Trophoblast cell (in vitro differentiated cells and primary cell): ENCODE data around the gene SMURF2.

Source experiments
- DNase-seq, 2 donors: peaks; one replicate each; pipeline ENCODE4 v3.0.0-alpha.2; 2016
- H2AFZ ChIP-seq: 2 replicates; pipeline ENCODE4 v1.6.1; 2013; ENCODE audit warnings: low read length, moderate library complexity, mild to moderate bottlenecking; ENCODE audit not compliant: insufficient read depth, poor library complexity
- H2AK5ac ChIP-seq: 2 replicates; pipeline ENCODE4 v1.6.1; 2013; ENCODE audit warnings: mild to moderate bottlenecking, low read length
- H2BK120ac ChIP-seq: 2 replicates; pipeline ENCODE4 v1.6.1; 2013; ENCODE audit warnings: low read length, mild to moderate bottlenecking, moderate library complexity; ENCODE audit not compliant: insufficient read depth, poor library complexity
- H2BK12ac ChIP-seq: 2 replicates; pipeline ENCODE4 v1.6.1; 2013; ENCODE audit warnings: mild to moderate bottlenecking, low read length, moderate library complexity
- H2BK5ac ChIP-seq: 2 replicates; pipeline ENCODE4 v1.6.1; 2013; ENCODE audit warnings: low read length, low read depth, moderate library complexity, mild to moderate bottlenecking; ENCODE audit not compliant: poor library complexity
- H3K14ac ChIP-seq: 2 replicates; pipeline ENCODE4 v1.6.1; 2013; ENCODE audit warnings: mild to moderate bottlenecking, low read length
- H3K18ac ChIP-seq: 2 replicates; pipeline ENCODE4 v1.6.1; 2013; ENCODE audit warnings: mild to moderate bottlenecking, low read length
- H3K23ac ChIP-seq: 2 replicates; pipeline ENCODE4 v1.6.1; 2013; ENCODE audit warnings: low read length
- H3K27ac ChIP-seq: 2 replicates; pipeline ENCODE4 v1.5.1; 2013; ENCODE audit warnings: low read depth, mild to moderate bottlenecking, inconsistent platforms, low read length, moderate library complexity
- H3K27me3 ChIP-seq: 2 replicates; pipeline ENCODE4 v1.6.1; 2013; ENCODE audit warnings: inconsistent platforms, mild to moderate bottlenecking, low read length, moderate library complexity; ENCODE audit not compliant: insufficient read depth
- H3K36me3 ChIP-seq, 2 experiments: 1 replicate in 1 of 2; 2 replicates in 1 of 2; pipeline ENCODE4 v1.6.1; 2013; ENCODE audit warnings: low read length in 2 of 2, mild to moderate bottlenecking in 2 of 2, moderate library complexity in 1 of 2; ENCODE audit not compliant: insufficient read depth in 2 of 2, control insufficient read depth in 1 of 2
- H3K4ac ChIP-seq: 2 replicates; pipeline ENCODE4 v1.6.1; 2013; ENCODE audit warnings: low read depth, mild to moderate bottlenecking, low read length, moderate library complexity
- H3K4me1 ChIP-seq, 2 experiments: 1 replicate in 1 of 2; 2 replicates in 1 of 2; pipeline ENCODE4 v1.6.1; 2013; ENCODE audit warnings: low read length in 2 of 2, mild to moderate bottlenecking in 2 of 2, moderate library complexity in 1 of 2; ENCODE audit not compliant: insufficient read depth in 2 of 2, control insufficient read depth in 1 of 2
- H3K4me2 ChIP-seq: 2 replicates; pipeline ENCODE4 v1.6.1; 2013; ENCODE audit warnings: inconsistent platforms, mild to moderate bottlenecking, low read length, moderate library complexity
- H3K4me3 ChIP-seq: 2 replicates; pipeline ENCODE4 v1.5.1; 2013; ENCODE audit warnings: mild to moderate bottlenecking, low read depth, low read length, inconsistent platforms
- H3K79me1 ChIP-seq: one replicate; pipeline ENCODE4 v1.6.1; 2013; ENCODE audit warnings: low read length
- H3K79me2 ChIP-seq: 2 replicates; pipeline ENCODE4 v1.6.1; 2013; ENCODE audit warnings: low read length, mild to moderate bottlenecking; ENCODE audit not compliant: control insufficient read depth, insufficient read depth, poor library complexity
- H3K9ac ChIP-seq: 2 replicates; pipeline ENCODE4 v1.6.1; 2013; ENCODE audit warnings: mild to moderate bottlenecking, low read length
- H3K9me3 ChIP-seq: 2 replicates; pipeline ENCODE4 v1.6.1; 2013; ENCODE audit warnings: low read depth, mild to moderate bottlenecking, control low read depth, inconsistent platforms, low read length; ENCODE audit not compliant: insufficient read depth
- H4K12ac ChIP-seq: 2 replicates; pipeline ENCODE4 v1.6.1; 2013; ENCODE audit warnings: low read depth, mild to moderate bottlenecking, low read length, moderate library complexity
- H4K8ac ChIP-seq: 2 replicates; pipeline ENCODE4 v1.6.1; 2013; ENCODE audit warnings: low read depth, mild to moderate bottlenecking, low read length, moderate library complexity
- H4K91ac ChIP-seq: one replicate; pipeline ENCODE4 v1.6.1; 2013; ENCODE audit warnings: low read depth, mild to moderate bottlenecking, low read length, moderate library complexity
- WGBS: extraction: QIAGEN DNeasy Blood & Tissue Kit; methylation state at CpG from one replicate; pipeline ENCODE4 v1.1.7; 2013; ENCODE audit warnings: missing lambda C conversion rate; ENCODE audit not compliant: insufficient read length, insufficient coverage; ENCODE audit errors: extremely low coverage; 5-methylcytosine and 5-hydroxymethylcytosine counted together

The SMURF2 gene

GRCh38 chr17:64509179-64509578 is 152.9 kb downstream of the SMURF2 start:
- no peak overlapping the region for H2BK5ac ChIP-seq
- H2BK12ac ChIP-seq, result no peak overlapping the region
- H3K79me2 ChIP-seq, result peaks cover 20% of the 10 kb centered on the region
- no peak for DNase-seq
- no peak overlapping the region for H3K4me2 ChIP-seq
- no peak overlapping the region for H4K91ac ChIP-seq
- H3K4me3 ChIP-seq, result no peak overlapping the region
- H4K12ac ChIP-seq, result no peak overlapping the region
- H3K9me3 ChIP-seq, result no peaks in the 10 kb centered on the region
- no CpG with 5 or more reads among the region's 6 CpGs for WGBS
- no peak overlapping the region for H3K9ac ChIP-seq
- no peak overlapping the region for H3K18ac ChIP-seq
- peaks cover 13% of the 10 kb centered on the region for H3K79me1 ChIP-seq
- peak overlapping the region; percentile 12 for H3K4ac ChIP-seq
- peaks cover 10 to 19% of the 10 kb centered on the region in 2 experiments for H3K36me3 ChIP-seq
- no peak overlapping the region for H4K8ac ChIP-seq
- H2AK5ac ChIP-seq, result no peak overlapping the region
- no peak overlapping the region for H3K27ac ChIP-seq
- no peaks in the 10 kb centered on the region for H3K27me3 ChIP-seq
- H3K23ac ChIP-seq, result no peak overlapping the region
- no peaks in the 10 kb centered on the region for H3K4me1 ChIP-seq
- H2BK120ac ChIP-seq, result no peak overlapping the region
- H2AFZ ChIP-seq, result peak overlapping the region; percentile 54
- H3K14ac ChIP-seq, result no peak overlapping the region

GRCh38 chr17:64508683-64509082 is 153.4 kb downstream of the SMURF2 start:
- Histone ChIP-seq H2BK5ac (no peak overlapping the region), H3K79me2 (peaks cover 20% of the 10 kb centered on the region), H3K9ac (no peak overlapping the region), H3K27ac (no peak overlapping the region), H3K14ac (no peak overlapping the region), H3K4me1 (no peaks in the 10 kb centered on the region), H3K23ac (no peak overlapping the region), H2AFZ (no peak overlapping the region), H3K27me3 (no peaks in the 10 kb centered on the region), H3K9me3 (no peaks in the 10 kb centered on the region), H2BK12ac (no peak overlapping the region), H4K12ac (no peak overlapping the region), H3K18ac (no peak overlapping the region), H4K91ac (no peak overlapping the region), H2BK120ac (no peak overlapping the region), H3K36me3 (peaks cover 10 to 23% of the 10 kb centered on the region in 2 experiments), H3K4me2 (no peak overlapping the region), H2AK5ac (no peak overlapping the region), H3K4me3 (no peak overlapping the region), H3K4ac (peak overlapping the region; percentile 12), H3K79me1 (peaks cover 13% of the 10 kb centered on the region), H4K8ac (no peak overlapping the region)
- WGBS, result no CpG with 5 or more reads among the region's 2 CpGs
- DNase-seq, result no peak

GRCh38 chr17:64507413-64507782 is 154.7 kb downstream of the SMURF2 start:
- Histone ChIP-seq H3K9ac (peak overlapping the region; percentile 94), H2AFZ (peak overlapping the region; percentile 67), H2BK12ac (no peak overlapping the region), H2BK120ac (peak overlapping the region; percentile 9), H4K12ac (peak overlapping the region; percentile 61), H4K8ac (peak overlapping the region; percentile 73), H3K14ac (peak overlapping the region; percentile 20), H3K4me3 (peak overlapping the region; percentile 96), H3K4me2 (peak overlapping the region; percentile 65), H3K4me1 (no peaks in the 10 kb centered on the region), H3K23ac (no peak overlapping the region), H3K27ac (peak overlapping the region; percentile 80), H3K36me3 (peaks cover 13 to 29% of the 10 kb centered on the region in 2 experiments), H3K18ac (peak overlapping the region; percentile 78), H4K91ac (peak overlapping the region; percentile 8), H2AK5ac (peak overlapping the region; percentile 70), H3K79me1 (peaks cover 13% of the 10 kb centered on the region), H3K4ac (peak overlapping the region; percentile 84), H3K79me2 (peaks cover 20% of the 10 kb centered on the region), H3K27me3 (no peaks in the 10 kb centered on the region), H2BK5ac (peak overlapping the region; percentile 3), H3K9me3 (no peaks in the 10 kb centered on the region)
- peak in 1 of 2 donors; percentile 66 for DNase-seq
- WGBS, result no CpG with 5 or more reads among the region's 13 CpGs

GRCh38 chr17:64506576-64507412 is 155.3 kb downstream of the SMURF2 start, which contains the start of gene CEP95:
Gene CEP95, plus strand, starts transcription at chr17:64506977. Its CDS starts 121 bp downstream, at chr17:64507098.
- no peaks in the 10 kb centered on the region for H3K27me3 ChIP-seq
- no peak within 1 kb of the TSS for H3K23ac ChIP-seq
- H3K4me1 ChIP-seq, result no peaks in the 10 kb centered on the region
- H3K4ac ChIP-seq, result peak within 1 kb of the TSS; percentile 97
- H2BK120ac ChIP-seq, result peak within 1 kb of the TSS; percentile 49
- H2AK5ac ChIP-seq, result peak within 1 kb of the TSS; percentile 96
- peak within 1 kb of the TSS; percentile 10 for H2BK12ac ChIP-seq
- peak within 1 kb of the TSS; percentile 67 for H2AFZ ChIP-seq
- H3K79me2 ChIP-seq, result peaks cover 20% of the 10 kb centered on the region
- H3K9me3 ChIP-seq, result no peaks in the 10 kb centered on the region
- peak within 1 kb of the TSS; percentile 99 for H3K14ac ChIP-seq
- peak within 1 kb of the TSS; percentile 73 for H4K8ac ChIP-seq
- peak within 1 kb of the TSS; percentile 96 for H3K4me3 ChIP-seq
- H3K79me1 ChIP-seq, result peaks cover 13% of the 10 kb centered on the region
- peak within 1 kb of the TSS; percentile 61 for H4K12ac ChIP-seq
- peak within 1 kb of the TSS; percentile 93 for H4K91ac ChIP-seq
- peak within 1 kb of the TSS; percentile 94 for H3K9ac ChIP-seq
- H3K36me3 ChIP-seq, result peaks cover 13 to 32% of the 10 kb centered on the region in 2 experiments
- peak within 1 kb of the TSS; percentile 65 for H3K4me2 ChIP-seq
- peak within 1 kb of the TSS; percentile 80 for H3K27ac ChIP-seq
- H3K18ac ChIP-seq, result peak within 1 kb of the TSS; percentile 81
- WGBS, result no CpG with 5 or more reads among the region's 77 CpGs
- peak; percentile 91 to 97 for DNase-seq
- H2BK5ac ChIP-seq, result peak within 1 kb of the TSS; percentile 73
